Measurements from ENCODE around the gene TMEM184A. TPM values are rescaled to one million over a fixed set of nuclear protein-coding genes. Genes with fewer than 3 reads are reported as not detected.
A peak's percentile ranks its signal among the peaks of the same experiment; 100 is the strongest.

The TMEM184A gene
- total and polyA plus RNA-seq, 2 of the 13 experiments (the other 11 are each of a cell fraction or from before 2014, with no cell fraction given): 9.5 to 20.4 TPM

- TF ChIP-seq ATF2 (CRISPR knock-in tag; IDR thresholded peaks at IDR 0.05): no peak
- TF ChIP-seq ZNF703 (CRISPR knock-in tag; IDR thresholded peaks at IDR 0.05; ENCODE audit: borderline replicate concordance): no peak
- no peak for TF ChIP-seq ZSCAN30 (CRISPR knock-in tag; IDR thresholded peaks at IDR 0.05)
- TF ChIP-seq LBX2 (CRISPR knock-in tag; IDR thresholded peaks at IDR 0.05; ENCODE audit: borderline replicate concordance): no peak
- TF ChIP-seq ZNF781 (CRISPR knock-in tag; IDR thresholded peaks at IDR 0.05; ENCODE audit: borderline replicate concordance, not compliant biosample characterization): no peak
- 0 out of 2 replicates have a peak, but pooled peaks have one; percentile 11 for TF ChIP-seq ZMYM3 (CRISPR knock-in tag; IDR thresholded peaks at IDR 0.05)
- no peak for TF ChIP-seq ZNF142 (CRISPR knock-in tag; IDR thresholded peaks at IDR 0.05)
- no peak for TF ChIP-seq EEA1 (CRISPR knock-in tag; IDR thresholded peaks at IDR 0.05; ENCODE audit: borderline replicate concordance)
- TF ChIP-seq ZNF609 (CRISPR knock-in tag; IDR thresholded peaks at IDR 0.05; ENCODE audit: borderline replicate concordance): no peak
- 0 out of 2 replicates have a peak, but pooled peaks have one; percentile 15 for TF ChIP-seq SMAD1 (CRISPR knock-in tag; IDR thresholded peaks at IDR 0.05; ENCODE audit: borderline replicate concordance, low read depth)
- no peak; the same call in 1 of the 2 replicates for TF ChIP-seq ZNF605 (CRISPR knock-in tag; IDR thresholded peaks at IDR 0.05)
- no peak for TF ChIP-seq PHF20 (CRISPR knock-in tag; IDR thresholded peaks at IDR 0.05)
- no peak for TF ChIP-seq ATM (IDR thresholded peaks at IDR 0.05; ENCODE audit: borderline replicate concordance)
- TF ChIP-seq ZNF292 (CRISPR knock-in tag; IDR thresholded peaks at IDR 0.05; ENCODE audit: borderline replicate concordance, low read depth): 0 out of 2 replicates have a peak, but pooled peaks have one; percentile 10
- peak; percentile 76 for TF ChIP-seq TEAD3 (CRISPR knock-in tag; optimal IDR thresholded peaks at IDR 0.05; ENCODE audit: borderline replicate concordance)
- TF ChIP-seq ZNF761 (CRISPR knock-in tag; conservative IDR thresholded peaks at IDR 0.05): no peak
Measured at GRCh38 chr7:1555046-1555812, 776 bp downstream of the TMEM184A start (continued).

All from HepG2 (cell line).